22Rv1 (cell line): ENCODE data around the gene BACH1.

Source experiments
- CTCF ChIP-seq: fragments of 450-650 bp; IDR thresholded peaks from 2 replicates; pipeline ENCODE4 v1.5.1; 2017; ENCODE audit warnings: mild to moderate bottlenecking
- ZFX ChIP-seq: fragments of 450-650 bp; IDR thresholded peaks from 2 replicates; pipeline ENCODE4 v1.6.1; 2017; ENCODE audit warnings: antibody characterized with exemption, borderline replicate concordance

GRCh38 chr21:29321217-29321616 is 22.5 kb downstream of the BACH1 start:
- no peak for TF ChIP-seq CTCF
- TF ChIP-seq ZFX, result no peak
